DND-41 (cell line): ENCODE measurements around the gene MUC2.

Experiments
- ATAC-seq: fragments of 200-7000 bp; cut with Tn5 transposase; 3 replicates; pipeline ENCODE4 v1.9.1; 2021; ENCODE audit warnings: low read depth; ENCODE audit not compliant: insufficient read depth
- DNase-seq: peaks from one replicate; pipeline ENCODE4 v3.0.0-alpha.2; 2020
- H2AFZ ChIP-seq: 2 replicates; pipeline ENCODE4 v1.6.0; 2012; ENCODE audit warnings: low read depth, low read length
- H3K27ac ChIP-seq: 2 replicates; pipeline ENCODE4 v1.5.1; 2012; ENCODE audit warnings: low read length, inconsistent platforms
- H3K27me3 ChIP-seq: fragments of 200-600 bp; sonication (generic); 2 replicates; pipeline ENCODE4 v1.6.0; 2012; ENCODE audit warnings: low read length, mild to moderate bottlenecking, inconsistent platforms; ENCODE audit not compliant: insufficient read depth, poor library complexity
- H3K36me3 ChIP-seq: 2 replicates; pipeline ENCODE4 v1.5.1; 2012; ENCODE audit warnings: low read length, inconsistent platforms; ENCODE audit not compliant: insufficient read depth
- H3K4me1 ChIP-seq: 2 replicates; pipeline ENCODE4 v1.5.1; 2012; ENCODE audit warnings: mild to moderate bottlenecking, low read length; ENCODE audit not compliant: insufficient read depth
- H3K4me2 ChIP-seq: 2 replicates; pipeline ENCODE4 v1.6.0; 2012; ENCODE audit warnings: mild to moderate bottlenecking, moderate library complexity, low read length, inconsistent platforms; ENCODE audit not compliant: insufficient read depth
- H3K4me3 ChIP-seq, 2 experiments: fragments of 200-600 bp in 1 of 2; shearing (Covaris generic) in 1 of 2; 2 replicates each; pipeline ENCODE4 v1.5.1; 2012 to 2016; ENCODE audit warnings: inconsistent platforms in 2 of 2, low read length in 2 of 2, mild to moderate bottlenecking in 2 of 2, low read depth in 1 of 2, moderate library complexity in 1 of 2
- H3K79me2 ChIP-seq: 2 replicates; pipeline ENCODE4 v1.6.0; 2012; ENCODE audit warnings: low read length, inconsistent platforms; ENCODE audit not compliant: insufficient read depth
- H3K9ac ChIP-seq: 2 replicates; pipeline ENCODE4 v1.6.0; 2012; ENCODE audit warnings: low read depth, mild to moderate bottlenecking, inconsistent platforms, low read length, moderate library complexity
- H3K9me3 ChIP-seq: 2 replicates; pipeline ENCODE4 v1.5.1; 2012; ENCODE audit warnings: low read length, moderate library complexity, mild to moderate bottlenecking, inconsistent platforms; ENCODE audit not compliant: insufficient read depth, severe bottlenecking
- H4K20me1 ChIP-seq: 2 replicates; pipeline ENCODE4 v1.6.0; 2012; ENCODE audit warnings: low read length; ENCODE audit not compliant: insufficient read depth
- CTCF ChIP-seq: IDR thresholded peaks from 2 replicates; pipeline ENCODE4 v1.5.1; 2012; ENCODE audit warnings: borderline replicate concordance, low read length, moderate library complexity, mild to moderate bottlenecking; ENCODE audit not compliant: poor library complexity, severe bottlenecking; ENCODE audit errors: extremely low read depth
- EZH2 ChIP-seq: IDR thresholded peaks from 3 replicates; pipeline ENCODE4 v1.6.1; 2012; ENCODE audit warnings: borderline replicate concordance, low read depth, mild to moderate bottlenecking, moderate library complexity, low read length, inconsistent platforms; ENCODE audit not compliant: severe bottlenecking

MUC2 gene

DNA sequence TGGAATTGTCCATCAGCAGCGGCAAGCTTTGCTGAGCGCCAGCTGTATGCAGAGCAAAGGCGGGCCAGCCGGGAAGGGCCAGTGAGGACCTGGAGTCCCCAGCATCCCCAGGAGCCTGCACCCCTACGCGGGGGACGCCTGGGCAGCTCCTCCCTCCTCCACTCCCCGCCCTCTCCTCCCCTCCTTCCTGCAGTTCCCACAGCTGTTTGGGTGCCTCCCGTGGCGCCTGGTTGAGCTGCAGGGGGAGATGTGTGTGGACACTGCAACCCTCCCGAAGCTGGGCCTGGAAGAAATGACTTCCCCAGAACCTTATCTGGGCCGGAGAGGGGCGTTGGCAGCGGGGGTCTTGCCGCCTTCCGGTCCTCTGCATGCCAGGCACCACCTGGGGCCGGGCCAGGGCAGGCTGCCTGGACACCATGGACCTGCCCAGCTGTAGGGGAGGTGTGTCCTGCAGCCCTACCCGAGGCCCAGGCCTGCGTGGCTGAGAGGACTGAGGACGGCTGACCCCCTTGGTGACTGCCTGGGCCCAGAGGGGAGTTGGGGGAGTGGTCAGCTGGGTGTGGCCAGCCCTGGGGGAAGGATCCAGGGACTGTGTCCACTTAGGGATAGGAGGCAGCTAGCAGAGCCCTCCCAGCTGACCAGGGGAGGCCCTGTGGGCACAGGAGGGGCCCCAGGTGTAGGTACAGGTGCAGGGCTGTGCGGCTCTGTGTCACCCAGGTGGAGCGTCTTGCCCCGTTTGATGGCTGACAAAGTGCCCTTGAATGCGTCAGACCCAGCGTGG lies 21.4 kb upstream of the MUC2 start:
- Histone ChIP-seq H3K79me2 (no peaks in the 10 kb centered on the region), H3K4me2 (no peak overlapping the region), H3K9ac (no peak overlapping the region), H3K9me3 (no peaks in the 10 kb centered on the region), H3K27ac (no peak overlapping the region), H3K4me1 (0 out of 2 replicates have a peak, but pooled peaks cover 5% of the 10 kb centered on the region), H3K36me3 (no peaks in the 10 kb centered on the region), H3K4me3 (no peak overlapping the region), H3K27me3 (no peaks in the 10 kb centered on the region), H4K20me1 (no peaks in the 10 kb centered on the region; the same call in 1 of the 2 replicates), H2AFZ (no peak overlapping the region)
- ATAC-seq (no peak), DNase-seq (no peak)
- TF ChIP-seq EZH2 (no peak), CTCF (no peak)

GRCh38 chr11:1054143-1055108 lies 20.2 kb upstream of the MUC2 start:
- Histone ChIP-seq H3K9me3 (no peaks in the 10 kb centered on the region), H3K9ac (no peak overlapping the region), H3K4me3 (no peak overlapping the region), H2AFZ (no peak overlapping the region), H3K4me2 (no peak overlapping the region), H3K27ac (no peak overlapping the region), H4K20me1 (no peaks in the 10 kb centered on the region; the same call in 1 of the 2 replicates), H3K4me1 (0 out of 2 replicates have a peak, but pooled peaks cover 5% of the 10 kb centered on the region), H3K79me2 (no peaks in the 10 kb centered on the region), H3K27me3 (no peaks in the 10 kb centered on the region), H3K36me3 (no peaks in the 10 kb centered on the region)
- TF ChIP-seq CTCF, result no peak
- no peak for TF ChIP-seq EZH2
- no peak for DNase-seq
- no peak for ATAC-seq

GRCh38 chr11:1055109-1055703 lies 19.5 kb upstream of the MUC2 start:
- H3K4me2 ChIP-seq, result no peak overlapping the region
- TF ChIP-seq CTCF (no peak), EZH2 (no peak)
- 0 out of 2 replicates have a peak, but pooled peaks cover 5% of the 10 kb centered on the region for H3K4me1 ChIP-seq
- H2AFZ ChIP-seq, result no peak overlapping the region
- H3K4me3 ChIP-seq, result no peak overlapping the region
- no peaks in the 10 kb centered on the region for H3K36me3 ChIP-seq
- H3K27ac ChIP-seq, result no peak overlapping the region
- ATAC-seq (no peak), DNase-seq (no peak)
- H3K27me3 ChIP-seq, result no peaks in the 10 kb centered on the region
- no peaks in the 10 kb centered on the region for H3K9me3 ChIP-seq
- H3K9ac ChIP-seq, result no peak overlapping the region
- H3K79me2 ChIP-seq, result no peaks in the 10 kb centered on the region
- H4K20me1 ChIP-seq, result no peaks in the 10 kb centered on the region
